ENCODE measurements around the gene SCGN. TPM values are rescaled to one million over a fixed set of nuclear protein-coding genes. Genes with fewer than 3 reads are reported as not detected.

The SCGN gene
- total and polyA plus RNA-seq, 2 of the 4 experiments (the other 2 are of a cell fraction): not detected

DNA sequence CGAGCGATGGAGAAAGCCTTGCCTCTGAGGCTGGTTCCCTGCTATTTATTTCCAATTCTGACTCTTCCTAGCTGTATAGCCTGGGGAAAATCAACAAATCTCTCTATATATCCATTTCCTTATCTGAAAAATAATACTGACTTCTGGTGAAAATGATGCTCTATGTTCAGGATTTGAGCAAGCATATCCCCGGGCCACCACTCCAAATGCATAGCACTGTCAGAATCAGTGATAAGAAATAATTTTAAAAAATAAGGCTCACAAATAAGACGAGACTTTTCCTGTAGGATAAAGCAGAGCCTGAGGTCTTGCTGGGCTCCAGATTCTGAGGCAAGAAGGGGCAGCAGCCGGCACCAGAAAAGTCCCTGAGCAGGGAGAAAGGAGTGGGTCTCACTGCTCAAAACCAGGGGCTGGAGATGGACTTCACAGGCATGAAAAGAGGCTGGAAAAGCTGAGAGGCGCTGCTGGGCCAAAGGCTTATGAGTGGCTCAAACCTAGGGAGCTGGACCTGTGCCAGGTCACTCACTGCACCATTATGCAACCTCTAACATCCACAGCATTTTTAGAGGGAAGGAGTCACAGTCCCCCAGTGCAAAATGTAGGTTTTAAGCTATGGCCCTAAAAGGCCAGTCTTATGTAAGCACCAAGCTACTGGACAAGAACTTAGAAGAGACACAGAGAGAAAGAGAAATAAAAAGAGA lies 54.4 kb downstream of the SCGN start:
- H3K4me2 ChIP-seq (ENCODE audit: low read depth, low read length): no peak overlapping the region
- no peak overlapping the region for H2BK120ac ChIP-seq (ENCODE audit: low read depth, low read length)
- in situ Hi-C loops (cut with MboI; ENCODE audit: low sequenced_read_pairs): no loop called here
- H2BK20ac ChIP-seq (ENCODE audit: low read depth, low read length): no peak overlapping the region
- H3K18ac ChIP-seq (ENCODE audit: low read depth, low read length): no peak overlapping the region
- intact Hi-C loops (cut with micrococcal nuclease): no loop called here
- H3K36me3 ChIP-seq (ENCODE audit: control insufficient read depth, insufficient read depth, low read length): no peaks in the 10 kb centered on the region
- BruUV-seq (replicated peaks): no TSS peak
- ATAC-seq (ENCODE audit: low read depth) (no peak), DNase-seq (no peak)
- no peak overlapping the region for H2AFZ ChIP-seq (replicated peaks; ENCODE audit: low read length, poor library complexity)
- no peak overlapping the region for H3K56ac ChIP-seq (ENCODE audit: extremely low read depth, insufficient read depth, low read length)
- H4K91ac ChIP-seq (ENCODE audit: insufficient read depth, low read depth, low read length): no peak overlapping the region
- dilution Hi-C loops (cut with HindIII; ENCODE audit: low sequenced_read_pairs, unreplicated experiment): no loop called here
- no peaks in the 10 kb centered on the region for H4K20me1 ChIP-seq (ENCODE audit: insufficient read depth, low read length)
- no peak overlapping the region for H3K4me3 ChIP-seq (ENCODE audit: insufficient read depth, low read depth, low read length)
- H3K9ac ChIP-seq (ENCODE audit: low read depth, low read length): no peak overlapping the region
- H3K79me1 ChIP-seq (ENCODE audit: low read depth in 1 of 2, low read length in 2 of 2): no peaks in the 10 kb centered on the region
- H3K27ac ChIP-seq (ENCODE audit: insufficient read depth, low read length): no peak overlapping the region
- WGBS, 2 experiments (ENCODE audit: extremely low coverage in 2 of 2, insufficient read length in 1 of 2): 39% methylated on average over 2 of the region's 6 CpGs; no CpG with 5 or more reads in 1 of the 2 experiments
- no peaks in the 10 kb centered on the region for H3K9me3 ChIP-seq (ENCODE audit: control insufficient read depth, insufficient read depth, low read length)
- H4K5ac ChIP-seq (ENCODE audit: low read depth, low read length): no peak overlapping the region
- H3K14ac ChIP-seq (replicated peaks; ENCODE audit: low read depth, low read length): no peak overlapping the region
- H3K27me3 ChIP-seq (ENCODE audit: control insufficient read depth, insufficient read depth, low read length): no peaks in the 10 kb centered on the region
- no peak overlapping the region for H4K8ac ChIP-seq (ENCODE audit: low read depth in 2 of 2, low read length in 2 of 2)
- no peaks in the 10 kb centered on the region for H3K4me1 ChIP-seq (ENCODE audit: control insufficient read depth, insufficient read depth, low read length)
- H2BK5ac ChIP-seq (ENCODE audit: low read depth, low read length, poor library complexity, severe bottlenecking): no peak overlapping the region
- ChIA-PET POLR2A (ENCODE audit: unreplicated experiment) (no interaction called here), CTCF (interaction anchor here (1.3 to 1.6 kb wide), 2 partner anchors 10 to 12 kb away, joined by 3 read pairs; no protein-coding TSS in a partner anchor)
- no peak overlapping the region for H2BK15ac ChIP-seq (ENCODE audit: low read depth, low read length)
- no peak overlapping the region for H3K23ac ChIP-seq (ENCODE audit: low read depth, low read length)
- no peaks in the 10 kb centered on the region for H3K9me1 ChIP-seq (ENCODE audit: insufficient read depth, low read length)
- H2AK5ac ChIP-seq (ENCODE audit: low read depth, low read length): no peak overlapping the region
- H2AK9ac ChIP-seq (replicated peaks; ENCODE audit: low read depth, low read length, poor library complexity): no peak overlapping the region
- H3K4ac ChIP-seq (ENCODE audit: low read depth, low read length): no peak overlapping the region
- TF ChIP-seq CTCF (conservative IDR thresholded peaks at IDR 0.05; ENCODE audit: low read depth, low read length): no peak
- no peak for TF ChIP-seq FOS (IDR thresholded peaks at IDR 0.05; ENCODE audit: low read depth, low read length)
- TF ChIP-seq MXI1 (IDR thresholded peaks at IDR 0.05; ENCODE audit: borderline replicate concordance, low read depth, low read length): no peak
- no peak for TF ChIP-seq RCOR1 (IDR thresholded peaks at IDR 0.05; ENCODE audit: insufficient replicate concordance, low read length)
- no peak for TF ChIP-seq BHLHE40 (IDR thresholded peaks at IDR 0.05; ENCODE audit: low read depth, low read length)
- no peak for TF ChIP-seq MAZ (IDR thresholded peaks at IDR 0.05; ENCODE audit: borderline replicate concordance, low read depth, low read length)
- no peak for TF ChIP-seq POLR2A (IDR thresholded peaks at IDR 0.05; ENCODE audit: low read depth, low read length)
- no peak for TF ChIP-seq MAFK (IDR thresholded peaks at IDR 0.05; ENCODE audit: low read depth, low read length)
